Endothelial cell (in vitro differentiated cells): ENCODE measurements around the gene CLHC1. TPM values are rescaled to one million over a fixed set of nuclear protein-coding genes. Genes with fewer than 3 reads are reported as not detected.

Experiments used
- DNase-seq: peaks from one replicate; pipeline ENCODE4 v3.0.0; 2021; ENCODE audit warnings: low spot score
- H3K27ac Mint-ChIP-seq: one replicate; pipeline ENCODE4 v1.8.0; 2021; ENCODE audit warnings: mixed read lengths, inconsistent platforms; ENCODE audit not compliant: unreplicated experiment
- H3K27me3 Mint-ChIP-seq: one replicate; pipeline ENCODE4 v1.8.0; 2021; ENCODE audit warnings: mild to moderate bottlenecking, moderate library complexity, mixed read lengths, inconsistent platforms; ENCODE audit not compliant: unreplicated experiment
- H3K36me3 Mint-ChIP-seq: one replicate; pipeline ENCODE4 v1.8.0; 2021; ENCODE audit warnings: mild to moderate bottlenecking, low read depth, mixed read lengths, inconsistent platforms; ENCODE audit not compliant: unreplicated experiment
- H3K4me1 Mint-ChIP-seq: one replicate; pipeline ENCODE4 v1.8.0; 2021; ENCODE audit warnings: mild to moderate bottlenecking, mixed read lengths, inconsistent platforms; ENCODE audit not compliant: unreplicated experiment
- H3K4me3 Mint-ChIP-seq: one replicate; pipeline ENCODE4 v1.8.0; 2021; ENCODE audit warnings: mild to moderate bottlenecking, mixed read lengths, inconsistent platforms; ENCODE audit not compliant: unreplicated experiment
- H3K9me3 Mint-ChIP-seq: one replicate; pipeline ENCODE4 v1.8.0; 2021; ENCODE audit warnings: mixed read lengths, inconsistent platforms; ENCODE audit not compliant: unreplicated experiment
- CTCF ChIP-seq: fragments of 200-600 bp; sonication (generic); IDR thresholded peaks from one replicate; pipeline ENCODE4 v1.5.0; 2021; ENCODE audit warnings: antibody characterized with exemption; ENCODE audit not compliant: unreplicated experiment
- total RNA-seq: library from RNA; stranded (reverse); fragmentation: NEBNext Ultra II Directional; extraction: Animal tissue kit (Norgen Biotek cat#: 25700); gene quantifications from one replicate; pipeline ENCODE4 v1.2.1, GENCODE V29; 2021; ENCODE audit not compliant: unreplicated experiment

CLHC1 gene
- total RNA-seq, 1 donor from 2014 or later: 20.2 TPM

- H3K9me3 Mint-ChIP-seq: no peaks in the 10 kb centered on the region
- H3K27ac Mint-ChIP-seq: no peak overlapping the region
- peaks cover 6% of the 10 kb centered on the region for H3K36me3 Mint-ChIP-seq
- H3K27me3 Mint-ChIP-seq: peaks cover 6% of the 10 kb centered on the region
- H3K4me1 Mint-ChIP-seq: peaks cover 29% of the 10 kb centered on the region
- no peak for DNase-seq
- TF ChIP-seq CTCF: no peak
- no peak overlapping the region for H3K4me3 Mint-ChIP-seq
Measured at GRCh38 chr2:55225481-55226020, 6.5 kb downstream of the CLHC1 start.

GRCh38 chr2:55224761-55225261 lies 7.3 kb downstream of the CLHC1 start:
- H3K4me3 Mint-ChIP-seq: no peak overlapping the region
- peaks cover 24% of the 10 kb centered on the region for H3K4me1 Mint-ChIP-seq
- DNase-seq: peak; percentile 11
- H3K9me3 Mint-ChIP-seq: no peaks in the 10 kb centered on the region
- TF ChIP-seq CTCF: no peak
- no peak overlapping the region for H3K27ac Mint-ChIP-seq
- H3K27me3 Mint-ChIP-seq: peaks cover 6% of the 10 kb centered on the region
- no peaks in the 10 kb centered on the region for H3K36me3 Mint-ChIP-seq

- Mint-ChIP-seq H3K4me1 (peaks cover 23% of the 10 kb centered on the region), H3K36me3 (no peaks in the 10 kb centered on the region), H3K27me3 (peaks cover 5% of the 10 kb centered on the region), H3K9me3 (no peaks in the 10 kb centered on the region), H3K27ac (no peak overlapping the region), H3K4me3 (no peak overlapping the region)
- no peak for DNase-seq
- no peak for TF ChIP-seq CTCF
Measured at GRCh38 chr2:55223958-55224760, 7.9 kb downstream of the CLHC1 start.

- H3K4me3 Mint-ChIP-seq: no peak overlapping the region
Measured at GRCh38 chr2:55213822-55214221, 18.3 kb downstream of the CLHC1 start.

More at GRCh38 chr2:55213822-55214221, 18.3 kb downstream of the CLHC1 start:
- Mint-ChIP-seq H3K9me3 (no peaks in the 10 kb centered on the region), H3K27me3 (no peaks in the 10 kb centered on the region), H3K27ac (no peak overlapping the region), H3K4me1 (no peaks in the 10 kb centered on the region), H3K36me3 (no peaks in the 10 kb centered on the region)
- DNase-seq: no peak
- no peak for TF ChIP-seq CTCF
